ENCODE measurements around the gene PRKRIP1. TPM values are rescaled to one million over a fixed set of nuclear protein-coding genes. Genes with fewer than 3 reads are reported as not detected.

Gene PRKRIP1
- total and polyA plus RNA-seq, 4 donors, result 14.6 to 29.2 (median 23.6) TPM

DNA sequence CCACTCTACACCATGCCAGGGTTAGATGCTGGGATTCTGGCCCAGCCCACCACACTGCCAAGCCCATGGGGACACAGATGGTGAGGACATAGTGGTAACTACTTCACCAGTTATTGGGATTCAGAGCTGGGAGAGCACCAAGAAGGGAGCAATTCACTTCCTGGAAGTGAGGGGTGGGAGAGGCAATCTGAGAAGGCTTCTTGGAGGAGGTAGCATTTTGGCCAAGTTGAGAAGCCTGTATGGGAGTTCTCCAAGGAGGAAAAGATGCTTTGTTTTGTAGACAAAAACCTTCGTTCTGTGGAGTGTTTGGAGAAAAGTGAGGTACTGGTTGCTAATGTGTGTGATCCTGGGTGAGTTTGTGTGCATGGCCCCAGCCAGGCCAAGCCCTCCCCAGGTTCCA is 3.8 kb upstream of the PRKRIP1 start:
- Histone ChIP-seq H3K9me3 (ENCODE audit: control insufficient read depth in 4 of 4, insufficient read depth in 3 of 4, low read length in 3 of 4) (no peaks in the 10 kb centered on the region), H3K4me1 (ENCODE audit: control insufficient read depth in 5 of 5, insufficient read depth in 5 of 5, low read length in 5 of 5) (peaks cover 0 to 10% (median 0%) of the 10 kb centered on the region in 5 donors), H3K27me3 (ENCODE audit: control insufficient read depth in 3 of 3, insufficient read depth in 3 of 3, low read length in 2 of 3) (no peaks in the 10 kb centered on the region), H3K27ac (ENCODE audit: low read depth in 1 of 2, low read length in 1 of 2) (no peak overlapping the region), H3K4me3 (no peak overlapping the region), H3K36me3 (ENCODE audit: control insufficient read depth in 4 of 4, insufficient read depth in 4 of 4, low read length in 4 of 4) (peaks cover 0 to 12% (median 7%) of the 10 kb centered on the region in 4 donors), H3K9ac (ENCODE audit: insufficient read depth in 1 of 2, low read length in 2 of 2) (no peak overlapping the region)
- TF ChIP-seq, protein P1, sequence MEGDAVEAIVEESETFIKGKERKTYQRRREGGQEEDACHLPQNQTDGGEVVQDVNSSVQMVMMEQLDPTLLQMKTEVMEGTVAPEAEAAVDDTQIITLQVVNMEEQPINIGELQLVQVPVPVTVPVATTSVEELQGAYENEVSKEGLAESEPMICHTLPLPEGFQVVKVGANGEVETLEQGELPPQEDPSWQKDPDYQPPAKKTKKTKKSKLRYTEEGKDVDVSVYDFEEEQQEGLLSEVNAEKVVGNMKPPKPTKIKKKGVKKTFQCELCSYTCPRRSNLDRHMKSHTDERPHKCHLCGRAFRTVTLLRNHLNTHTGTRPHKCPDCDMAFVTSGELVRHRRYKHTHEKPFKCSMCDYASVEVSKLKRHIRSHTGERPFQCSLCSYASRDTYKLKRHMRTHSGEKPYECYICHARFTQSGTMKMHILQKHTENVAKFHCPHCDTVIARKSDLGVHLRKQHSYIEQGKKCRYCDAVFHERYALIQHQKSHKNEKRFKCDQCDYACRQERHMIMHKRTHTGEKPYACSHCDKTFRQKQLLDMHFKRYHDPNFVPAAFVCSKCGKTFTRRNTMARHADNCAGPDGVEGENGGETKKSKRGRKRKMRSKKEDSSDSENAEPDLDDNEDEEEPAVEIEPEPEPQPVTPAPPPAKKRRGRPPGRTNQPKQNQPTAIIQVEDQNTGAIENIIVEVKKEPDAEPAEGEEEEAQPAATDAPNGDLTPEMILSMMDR (IDR thresholded peaks at IDR 0.05; ENCODE audit: control extremely low read depth, extremely low read depth), result no peak
- 88 to 100% methylated on average over 1 of the region's 1 CpG for WGBS, 2 donors
- DNase-seq (no peak), ATAC-seq (ENCODE audit: insufficient read depth, low FRiP score) (no peak)

DNA sequence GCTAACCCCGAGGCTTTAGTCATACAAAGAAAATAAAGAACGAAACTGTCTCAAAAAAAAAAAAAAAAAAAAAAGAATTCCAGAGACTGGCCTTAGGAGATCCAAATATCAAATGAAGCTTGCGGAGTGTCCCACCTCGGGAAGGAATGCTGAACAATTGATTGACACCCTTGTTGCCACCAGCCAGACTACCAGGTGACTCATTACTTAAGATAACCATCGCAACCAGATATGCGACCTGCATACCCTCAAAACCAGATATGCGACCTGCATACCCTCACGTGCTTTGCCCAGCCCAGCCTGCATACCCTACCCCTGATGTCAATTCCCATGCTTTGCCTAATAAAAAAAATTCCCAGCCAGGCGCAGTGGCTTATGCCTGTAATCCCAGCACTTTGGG is 2.7 kb upstream of the PRKRIP1 start:
- TF ChIP-seq, protein P1 (IDR thresholded peaks at IDR 0.05; ENCODE audit: control extremely low read depth, extremely low read depth), result no peak
- no peak overlapping the region for H3K4me3 ChIP-seq
- peaks cover 0 to 12% (median 6%) of the 10 kb centered on the region in 4 donors for H3K36me3 ChIP-seq (ENCODE audit: control insufficient read depth in 4 of 4, insufficient read depth in 4 of 4, low read length in 4 of 4)
- H3K27ac ChIP-seq (ENCODE audit: low read depth in 1 of 2, low read length in 1 of 2), result no peak overlapping the region
- no peaks in the 10 kb centered on the region for H3K9me3 ChIP-seq (ENCODE audit: control insufficient read depth in 4 of 4, insufficient read depth in 3 of 4, low read length in 3 of 4)
- peaks cover 0 to 12% (median 0%) of the 10 kb centered on the region in 5 donors for H3K4me1 ChIP-seq (ENCODE audit: control insufficient read depth in 5 of 5, insufficient read depth in 5 of 5, low read length in 5 of 5)
- no peaks in the 10 kb centered on the region for H3K27me3 ChIP-seq (ENCODE audit: control insufficient read depth in 3 of 3, insufficient read depth in 3 of 3, low read length in 2 of 3)
- 94 to 95% methylated on average over 9 of the region's 9 CpGs for WGBS, 2 donors
- DNase-seq (no peak), ATAC-seq (ENCODE audit: insufficient read depth, low FRiP score) (no peak)
- H3K9ac ChIP-seq (ENCODE audit: insufficient read depth in 1 of 2, low read length in 2 of 2), result no peak overlapping the region

DNA sequence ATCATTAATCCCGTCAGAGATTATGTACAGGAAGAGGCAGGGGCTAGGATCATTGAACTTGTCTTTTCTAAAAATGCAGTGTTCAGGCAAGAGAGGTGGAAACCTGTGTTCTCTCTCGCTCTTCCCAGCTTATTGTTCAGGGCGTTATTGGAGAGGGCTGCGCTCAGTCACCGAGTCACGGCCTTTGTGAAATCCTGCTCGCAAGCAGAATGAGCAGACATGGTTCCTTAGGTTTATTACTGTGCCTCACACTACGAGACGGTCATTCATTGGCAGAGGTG is 631 bp upstream of the PRKRIP1 start:
- peaks cover 4 to 23% (median 12%) of the 10 kb centered on the region in 4 donors for H3K36me3 ChIP-seq (ENCODE audit: control insufficient read depth in 4 of 4, insufficient read depth in 4 of 4, low read length in 4 of 4)
- no peak for ATAC-seq (ENCODE audit: insufficient read depth, low FRiP score)
- 11 to 16% methylated on average over 9 of the region's 9 CpGs for WGBS, 2 donors
- H3K9ac ChIP-seq (ENCODE audit: insufficient read depth in 1 of 2, low read length in 2 of 2), result peak overlapping the region; percentile 26 to 76
- H3K4me3 ChIP-seq, result peak overlapping the region; percentile 60
- no peak for DNase-seq
- peaks cover 0 to 12% (median 0%) of the 10 kb centered on the region in 5 donors for H3K4me1 ChIP-seq (ENCODE audit: control insufficient read depth in 5 of 5, insufficient read depth in 5 of 5, low read length in 5 of 5)
- no peaks in the 10 kb centered on the region for H3K9me3 ChIP-seq (ENCODE audit: control insufficient read depth in 4 of 4, insufficient read depth in 3 of 4, low read length in 3 of 4)
- H3K27me3 ChIP-seq (ENCODE audit: control insufficient read depth in 3 of 3, insufficient read depth in 3 of 3, low read length in 2 of 3), result no peaks in the 10 kb centered on the region
- peak overlapping the region; percentile 35 to 87 for H3K27ac ChIP-seq (ENCODE audit: low read depth in 1 of 2, low read length in 1 of 2)
- TF ChIP-seq, protein P1 (IDR thresholded peaks at IDR 0.05; ENCODE audit: control extremely low read depth, extremely low read depth), result no peak

DNA sequence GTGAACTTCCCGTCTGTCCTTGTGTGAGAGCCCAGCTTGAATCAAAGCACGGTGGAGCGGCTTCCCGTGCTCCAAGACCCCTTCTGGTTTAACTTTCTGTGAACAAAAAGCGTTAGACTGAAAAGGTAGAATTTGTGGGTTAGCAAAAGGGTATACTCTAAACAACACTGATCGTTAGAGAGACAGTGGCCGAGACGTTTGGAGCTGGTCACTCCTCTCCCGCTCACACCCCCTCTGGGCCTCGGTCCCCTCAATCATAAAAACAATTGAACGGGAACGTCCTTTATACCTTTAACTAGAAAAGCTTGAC is 502 bp downstream of the PRKRIP1 start:
- peak overlapping the region; percentile 45 to 75 for H3K27ac ChIP-seq (ENCODE audit: low read depth in 1 of 2, low read length in 1 of 2)
- peaks cover 0 to 12% (median 0%) of the 10 kb centered on the region in 5 donors for H3K4me1 ChIP-seq (ENCODE audit: control insufficient read depth in 5 of 5, insufficient read depth in 5 of 5, low read length in 5 of 5)
- TF ChIP-seq, protein P1 (IDR thresholded peaks at IDR 0.05; ENCODE audit: control extremely low read depth, extremely low read depth), result no peak
- H3K27me3 ChIP-seq (ENCODE audit: control insufficient read depth in 3 of 3, insufficient read depth in 3 of 3, low read length in 2 of 3), result no peaks in the 10 kb centered on the region
- no peaks in the 10 kb centered on the region for H3K9me3 ChIP-seq (ENCODE audit: control insufficient read depth in 4 of 4, insufficient read depth in 3 of 4, low read length in 3 of 4)
- ATAC-seq (ENCODE audit: insufficient read depth, low FRiP score) (no peak), DNase-seq (no peak)
- 0% methylated on average over 12 of the region's 12 CpGs for WGBS, 2 donors
- peak overlapping the region; percentile 67 for H3K4me3 ChIP-seq
- H3K36me3 ChIP-seq (ENCODE audit: control insufficient read depth in 4 of 4, insufficient read depth in 4 of 4, low read length in 4 of 4), result peaks cover 8 to 26% (median 14%) of the 10 kb centered on the region in 4 donors
- H3K9ac ChIP-seq (ENCODE audit: insufficient read depth in 1 of 2, low read length in 2 of 2), result peak overlapping the region; percentile 82 to 90
